ENCODE results near the gene ESR1. TPM values are rescaled to one million over a fixed set of nuclear protein-coding genes. Genes with fewer than 3 reads are reported as not detected.

ESR1 gene
- total RNA-seq, 1 donor from 2014 or later, result 0.05 TPM

- no peak overlapping the region for H3K27ac Mint-ChIP-seq (ENCODE audit: unreplicated experiment)
- no peaks in the 10 kb centered on the region for H3K79me2 ChIP-seq (ENCODE audit: insufficient read depth, low read length)
- H3K27me3 Mint-ChIP-seq (ENCODE audit: low read depth, unreplicated experiment), result peaks cover 2% of the 10 kb centered on the region
- no peaks in the 10 kb centered on the region for H3K9me3 ChIP-seq (ENCODE audit: insufficient read depth, low read depth, low read length)
- H3K9me3 Mint-ChIP-seq (ENCODE audit: unreplicated experiment), result peaks cover 5% of the 10 kb centered on the region
- peaks cover 26% of the 10 kb centered on the region for H3K4me1 Mint-ChIP-seq (ENCODE audit: low read depth, unreplicated experiment)
- no peaks in the 10 kb centered on the region for H3K27me3 ChIP-seq (ENCODE audit: insufficient read depth, low read length)
- H3K4me2 ChIP-seq (ENCODE audit: low read length), result peak overlapping the region; percentile 38
- H3K4me3 ChIP-seq (ENCODE audit: insufficient read depth, low read depth, low read length), result no peak overlapping the region
- no peak for TF ChIP-seq EZH2 (IDR thresholded peaks at IDR 0.05; ENCODE audit: insufficient read depth, low read length)
- no peak for TF ChIP-seq CTCF (IDR thresholded peaks at IDR 0.05; ENCODE audit: insufficient read depth, low read depth, low read length)
- peaks cover 30% of the 10 kb centered on the region for H3K4me1 ChIP-seq (ENCODE audit: insufficient read depth, low read length)
- H3K9ac ChIP-seq (ENCODE audit: low read length), result no peak overlapping the region
- H4K20me1 ChIP-seq (ENCODE audit: insufficient read depth, low read length), result no peaks in the 10 kb centered on the region
- no peak for FAIRE-seq
- peak overlapping the region; percentile 5 for H3K27ac ChIP-seq (ENCODE audit: low read depth, low read length)
- no peak overlapping the region for H2AFZ ChIP-seq (ENCODE audit: low read depth, low read length)
- no peaks in the 10 kb centered on the region for H3K36me3 Mint-ChIP-seq (ENCODE audit: low read depth, unreplicated experiment)
- DNase-seq (ENCODE audit: low read depth), result no peak
- H3K36me3 ChIP-seq (ENCODE audit: insufficient read depth, low read length), result no peaks in the 10 kb centered on the region
- no peak overlapping the region for H3K4me3 Mint-ChIP-seq (ENCODE audit: unreplicated experiment)
Observed at GRCh38 chr6:152086223-152086873, 278.9 kb downstream of the ESR1 start.

- peak; percentile 76 for DNase-seq (ENCODE audit: low read depth)
- peak overlapping the region; percentile 14 for H3K27ac ChIP-seq (ENCODE audit: low read depth, low read length)
Observed at GRCh38 chr6:152087096-152087495, 279.6 kb downstream of the ESR1 start.

More at GRCh38 chr6:152087096-152087495, 279.6 kb downstream of the ESR1 start:
- no peaks in the 10 kb centered on the region for H3K79me2 ChIP-seq (ENCODE audit: insufficient read depth, low read length)
- Mint-ChIP-seq H3K36me3 (ENCODE audit: low read depth, unreplicated experiment) (no peaks in the 10 kb centered on the region), H3K9me3 (ENCODE audit: unreplicated experiment) (peaks cover 3% of the 10 kb centered on the region), H3K27ac (ENCODE audit: unreplicated experiment) (peak overlapping the region; percentile 20), H3K4me3 (ENCODE audit: unreplicated experiment) (no peak overlapping the region), H3K27me3 (ENCODE audit: low read depth, unreplicated experiment) (no peaks in the 10 kb centered on the region), H3K4me1 (ENCODE audit: low read depth, unreplicated experiment) (peaks cover 27% of the 10 kb centered on the region)
- TF ChIP-seq EZH2 (IDR thresholded peaks at IDR 0.05; ENCODE audit: insufficient read depth, low read length) (no peak), CTCF (IDR thresholded peaks at IDR 0.05; ENCODE audit: insufficient read depth, low read depth, low read length) (no peak)
- no peak overlapping the region for H2AFZ ChIP-seq (ENCODE audit: low read depth, low read length)
- H3K9me3 ChIP-seq (ENCODE audit: insufficient read depth, low read depth, low read length), result no peaks in the 10 kb centered on the region
- no peak overlapping the region for H3K4me3 ChIP-seq (ENCODE audit: insufficient read depth, low read depth, low read length)
- FAIRE-seq, result no peak
- H3K27me3 ChIP-seq (ENCODE audit: insufficient read depth, low read length), result no peaks in the 10 kb centered on the region
- no peaks in the 10 kb centered on the region for H3K36me3 ChIP-seq (ENCODE audit: insufficient read depth, low read length)
- H3K4me1 ChIP-seq (ENCODE audit: insufficient read depth, low read length), result peaks cover 38% of the 10 kb centered on the region
- no peak overlapping the region for H3K9ac ChIP-seq (ENCODE audit: low read length)
- H4K20me1 ChIP-seq (ENCODE audit: insufficient read depth, low read length), result no peaks in the 10 kb centered on the region
- peak overlapping the region; percentile 38 for H3K4me2 ChIP-seq (ENCODE audit: low read length)
